Activated CD8-positive, alpha-beta memory T cell treated with anti-CD3 and anti-CD28 coated beads for 1 hour (primary cell): Measurements from ENCODE around the gene ODC1.

Source experiments
- DNase-seq, 2 donors: peaks; one replicate each; pipeline ENCODE4 v3.0.0-alpha.2; 2020; ENCODE audit warnings: low read depth in 1 of 2; ENCODE audit errors: extremely low read depth in 1 of 2

ODC1 gene

GRCh38 chr2:10402653-10403215 lies 45.4 kb downstream of the ODC1 start:
- no peak for DNase-seq

- DNase-seq = no peak
These were observed 46.0 kb downstream of the ODC1 start for GRCh38 chr2:10402062-10402585.

- DNase-seq = no peak
These were observed 46.9 kb downstream of the ODC1 start for GRCh38 chr2:10400978-10401951.

GRCh38 chr2:10400568-10400977 lies 47.6 kb downstream of the ODC1 start:
- no peak for DNase-seq

GRCh38 chr2:10400002-10400401 lies 48.1 kb downstream of the ODC1 start:
- DNase-seq = no peak

GRCh38 chr2:10399358-10399757 lies 48.8 kb downstream of the ODC1 start:
- DNase-seq = no peak

- DNase-seq = no peak
These were observed 49.6 kb downstream of the ODC1 start for GRCh38 chr2:10398496-10398895.

- no peak for DNase-seq
These were observed 50.2 kb downstream of the ODC1 start for GRCh38 chr2:10397878-10398277.

- no peak for DNase-seq
These were observed 50.7 kb downstream of the ODC1 start for GRCh38 chr2:10397297-10397875.

GRCh38 chr2:10396464-10396863 lies 51.7 kb downstream of the ODC1 start:
- DNase-seq = no peak

GRCh38 chr2:10395893-10396292 lies 52.2 kb downstream of the ODC1 start:
- no peak for DNase-seq

GRCh38 chr2:10393640-10393982 lies 54.5 kb downstream of the ODC1 start:
- DNase-seq = no peak

GRCh38 chr2:10392951-10393639 lies 55.0 kb downstream of the ODC1 start:
- no peak for DNase-seq

- DNase-seq = no peak
These were observed 55.6 kb downstream of the ODC1 start for GRCh38 chr2:10392548-10392947.

GRCh38 chr2:10392100-10392499 lies 56.0 kb downstream of the ODC1 start:
- no peak for DNase-seq

- no peak for DNase-seq
These were observed 57.7 kb downstream of the ODC1 start for GRCh38 chr2:10390369-10390801.
